Esophagus muscularis mucosa (tissue), 4 donors: ENCODE results near the gene DCC. TPM values are rescaled to one million over a fixed set of nuclear protein-coding genes. Genes with fewer than 3 reads are reported as not detected.

Source experiments
- DNase-seq: peaks from one replicate; pipeline ENCODE4 v3.0.0-alpha.2; 2017; ENCODE audit errors: extremely low spot score
- H3K27ac ChIP-seq, 4 donors: fragments of 200-600 bp; sonication (generic); replicated peaks in 1 of 4; 1 replicate in 3 of 4; 2 replicates in 1 of 4; pipeline ENCODE4 v1.5.1; 2016 to 2019; ENCODE audit warnings: mild to moderate bottlenecking in 1 of 4
- H3K27me3 ChIP-seq, 4 donors: fragments of 200-600 bp; sonication (generic); one replicate each; pipeline versions ENCODE4 v1.5.1 to v1.6.0; 2016 to 2019
- H3K36me3 ChIP-seq, 4 donors: fragments of 200-600 bp; sonication (generic); one replicate each; pipeline ENCODE4 v1.5.1; 2016 to 2019
- H3K4me1 ChIP-seq, 4 donors: fragments of 200-600 bp; sonication (generic); one replicate each; pipeline ENCODE4 v1.5.1; 2016 to 2019
- H3K4me3 ChIP-seq, 4 donors: fragments of 200-600 bp; sonication (generic); 1 replicate in 2 of 4; 2 replicates in 2 of 4; pipeline ENCODE4 v1.5.1; 2016 to 2019; ENCODE audit warnings: mild to moderate bottlenecking in 4 of 4, moderate library complexity in 1 of 4
- H3K9me3 ChIP-seq, 4 donors: fragments of 200-600 bp; sonication (generic); 1 replicate in 3 of 4; 2 replicates in 1 of 4; pipeline ENCODE4 v1.5.1; 2016 to 2019
- EP300 ChIP-seq: sonication (generic); formaldehyde crosslinking; IDR thresholded peaks from one replicate; pipeline ENCODE4 v1.6.1; 2017; ENCODE audit warnings: antibody characterized with exemption
- POLR2A ChIP-seq: fragments of 450-650 bp; IDR thresholded peaks from one replicate; pipeline ENCODE4 v1.6.1; 2017; ENCODE audit warnings: antibody characterized with exemption, moderate library complexity, mild to moderate bottlenecking, low read depth
- POLR2AphosphoS5 ChIP-seq, 2 donors: sonication (generic); formaldehyde crosslinking; IDR thresholded peaks; one replicate each; pipeline ENCODE4 v1.6.1; 2017; ENCODE audit warnings: antibody characterized with exemption in 2 of 2
- WGBS: methylation state at CpG from one replicate; pipeline ENCODE4 v1.1.5; 2018; 5-methylcytosine and 5-hydroxymethylcytosine counted together
- intact Hi-C: fragments of 100-400 bp; cut with DNase I; formaldehyde crosslinking; loops from one replicate; pipeline ENCODE4 v1.15.1; 2023
- total RNA-seq, 4 donors: library from RNA; depleted of rRNA; stranded (reverse); fragments of >200 nt; gene quantifications; one replicate each; pipeline versions ENCODE4 v1.1.0 to v1.2.1, GENCODE V29; 2016
- TF ChIP-seq, protein P1 (sequence below), 3 experiments: fragments of 200-600 bp in 2 of 3; fragments of 450-650 bp in 1 of 3; sonication (generic) in 2 of 3; IDR thresholded peaks; one replicate each; pipeline ENCODE4 v1.5.1; 2017 to 2019; ENCODE audit warnings: antibody characterized with exemption in 3 of 3, mild to moderate bottlenecking in 2 of 3, moderate library complexity in 1 of 3

Gene DCC
- total RNA-seq, 4 donors from 2014 or later = 0.46 to 0.99 (median 0.83) TPM; not detected in 1

DNA sequence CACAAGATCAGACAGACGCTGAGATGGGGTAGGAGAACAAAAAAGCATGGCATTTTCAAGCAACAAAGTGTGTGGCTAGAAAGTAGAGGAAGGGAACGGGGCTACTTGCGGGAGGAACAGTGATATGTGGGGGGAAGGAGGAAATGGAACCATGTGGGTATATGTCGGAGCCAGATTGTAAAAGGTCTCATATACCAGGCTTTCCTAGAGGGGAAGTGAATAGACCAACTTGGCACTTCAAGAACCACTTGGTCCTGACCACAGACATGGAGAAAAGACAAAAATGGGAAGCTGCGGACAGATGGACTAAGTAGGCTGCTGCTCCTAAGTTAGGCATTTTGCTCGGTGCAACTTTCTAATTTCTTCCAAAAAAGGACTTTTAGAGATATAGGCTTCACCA lies 196.0 kb downstream of the DCC start:
- H3K27me3 ChIP-seq = no peaks in the 10 kb centered on the region
- intact Hi-C loops = no loop called here
- H3K27ac ChIP-seq = no peak overlapping the region
- no peaks in the 10 kb centered on the region for H3K4me1 ChIP-seq
- TF ChIP-seq, protein P1, sequence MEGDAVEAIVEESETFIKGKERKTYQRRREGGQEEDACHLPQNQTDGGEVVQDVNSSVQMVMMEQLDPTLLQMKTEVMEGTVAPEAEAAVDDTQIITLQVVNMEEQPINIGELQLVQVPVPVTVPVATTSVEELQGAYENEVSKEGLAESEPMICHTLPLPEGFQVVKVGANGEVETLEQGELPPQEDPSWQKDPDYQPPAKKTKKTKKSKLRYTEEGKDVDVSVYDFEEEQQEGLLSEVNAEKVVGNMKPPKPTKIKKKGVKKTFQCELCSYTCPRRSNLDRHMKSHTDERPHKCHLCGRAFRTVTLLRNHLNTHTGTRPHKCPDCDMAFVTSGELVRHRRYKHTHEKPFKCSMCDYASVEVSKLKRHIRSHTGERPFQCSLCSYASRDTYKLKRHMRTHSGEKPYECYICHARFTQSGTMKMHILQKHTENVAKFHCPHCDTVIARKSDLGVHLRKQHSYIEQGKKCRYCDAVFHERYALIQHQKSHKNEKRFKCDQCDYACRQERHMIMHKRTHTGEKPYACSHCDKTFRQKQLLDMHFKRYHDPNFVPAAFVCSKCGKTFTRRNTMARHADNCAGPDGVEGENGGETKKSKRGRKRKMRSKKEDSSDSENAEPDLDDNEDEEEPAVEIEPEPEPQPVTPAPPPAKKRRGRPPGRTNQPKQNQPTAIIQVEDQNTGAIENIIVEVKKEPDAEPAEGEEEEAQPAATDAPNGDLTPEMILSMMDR (IDR thresholded peaks at IDR 0.05) = no peak
- no peak for TF ChIP-seq EP300
- H3K4me3 ChIP-seq = no peak overlapping the region
- no peaks in the 10 kb centered on the region for H3K9me3 ChIP-seq
- no peak for DNase-seq
- H3K36me3 ChIP-seq = no peaks in the 10 kb centered on the region
- WGBS = 68% methylated on average over 6 of the region's 6 CpGs

GRCh38 chr18:52537261-52537660 lies 197.3 kb downstream of the DCC start:
- Histone ChIP-seq H3K4me3 (no peak overlapping the region), H3K36me3 (no peaks in the 10 kb centered on the region), H3K4me1 (no peaks in the 10 kb centered on the region), H3K27me3 (no peaks in the 10 kb centered on the region), H3K9me3 (no peaks in the 10 kb centered on the region), H3K27ac (no peak overlapping the region)
- intact Hi-C loops = no loop called here
- no peak for DNase-seq
- WGBS = 50% methylated on average over 1 of the region's 1 CpG
- no peak for TF ChIP-seq POLR2A
- no peak for TF ChIP-seq POLR2AphosphoS5 (IDR thresholded peaks at IDR 0.05)
- TF ChIP-seq, protein P1 (IDR thresholded peaks at IDR 0.05) = no peak
- no peak for TF ChIP-seq EP300

GRCh38 chr18:52541056-52541455 lies 201.1 kb downstream of the DCC start:
- Histone ChIP-seq H3K27me3 (no peaks in the 10 kb centered on the region), H3K9me3 (no peaks in the 10 kb centered on the region), H3K36me3 (no peaks in the 10 kb centered on the region), H3K4me3 (no peak overlapping the region), H3K27ac (no peak overlapping the region), H3K4me1 (no peaks in the 10 kb centered on the region)
- 89% methylated on average over 4 of the region's 4 CpGs for WGBS
- intact Hi-C loops = no loop called here
- no peak for DNase-seq
- TF ChIP-seq, protein P1 (IDR thresholded peaks at IDR 0.05) = no peak
- TF ChIP-seq EP300 (no peak), POLR2A (no peak), POLR2AphosphoS5 (IDR thresholded peaks at IDR 0.05) (no peak)

DNA sequence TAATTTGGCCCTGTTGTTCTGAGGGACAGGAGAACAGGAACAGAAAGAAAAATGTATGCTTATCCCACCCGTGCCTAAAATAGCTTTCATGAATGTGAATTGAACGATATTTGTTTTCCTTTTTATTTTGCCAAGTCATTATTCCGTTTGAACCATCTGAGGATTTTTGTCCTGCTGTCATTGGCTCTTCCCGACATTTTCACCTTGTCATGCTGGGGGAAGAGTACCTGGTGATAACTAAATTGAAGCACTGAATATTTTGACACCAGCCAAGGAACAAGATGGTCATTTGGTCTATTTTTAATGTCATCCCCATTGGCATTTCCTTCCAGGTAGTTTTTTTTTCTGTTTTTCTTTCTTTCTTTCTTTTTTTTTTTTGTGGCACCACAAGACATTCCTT lies 204.1 kb downstream of the DCC start:
- 57% methylated on average over 4 of the region's 4 CpGs for WGBS
- Histone ChIP-seq H3K36me3 (no peaks in the 10 kb centered on the region), H3K27ac (no peak overlapping the region), H3K9me3 (no peaks in the 10 kb centered on the region), H3K4me1 (no peaks in the 10 kb centered on the region), H3K27me3 (no peaks in the 10 kb centered on the region), H3K4me3 (no peak overlapping the region)
- no peak for TF ChIP-seq EP300
- TF ChIP-seq, protein P1 (IDR thresholded peaks at IDR 0.05) = no peak
- TF ChIP-seq POLR2A = no peak
- TF ChIP-seq POLR2AphosphoS5 (IDR thresholded peaks at IDR 0.05) = no peak
- no peak for DNase-seq
- intact Hi-C loops = no loop called here

GRCh38 chr18:52546686-52547346 lies 206.8 kb downstream of the DCC start:
- TF ChIP-seq EP300 (no peak), POLR2AphosphoS5 (IDR thresholded peaks at IDR 0.05) (no peak), POLR2A (no peak)
- TF ChIP-seq, protein P1 (IDR thresholded peaks at IDR 0.05) = no peak
- no peaks in the 10 kb centered on the region for H3K27me3 ChIP-seq
- H3K27ac ChIP-seq = no peak overlapping the region
- no peaks in the 10 kb centered on the region for H3K4me1 ChIP-seq
- DNase-seq = no peak
- intact Hi-C loops = no loop called here
- no peaks in the 10 kb centered on the region for H3K9me3 ChIP-seq
- no peaks in the 10 kb centered on the region for H3K36me3 ChIP-seq
- WGBS = 71% methylated on average over 6 of the region's 6 CpGs
- H3K4me3 ChIP-seq = no peak overlapping the region
